ENCODE measurements around the gene CFAP157. TPM values are rescaled to one million over a fixed set of nuclear protein-coding genes. Genes with fewer than 3 reads are reported as not detected.

CFAP157 gene
- total RNA-seq, 1 donor from 2014 or later = not detected

GRCh38 chr9:127715470-127716337 is 8.9 kb downstream of the CFAP157 start, which contains the start of the genes PTRH1 and TTC16:
TSS of gene PTRH1 (minus strand) at chr9:127715663. CDS start at chr9:127715639, 24 bp downstream.
TSS of gene TTC16 (plus strand) at chr9:127716079. CDS start at chr9:127716146, 67 bp downstream.
- ATAC-seq (ENCODE audit: low read depth) = peak; percentile 96
- Mint-ChIP-seq H3K36me3 (ENCODE audit: low read depth) (peaks cover 3% of the 10 kb centered on the region), H3K4me3 (peak within 1 kb of the TSS; percentile 100), H3K27me3 (no peaks in the 10 kb centered on the region), H3K27ac (peak within 1 kb of the TSS; percentile 92), H3K4me1 (peaks cover 21% of the 10 kb centered on the region), H3K9me3 (no peaks in the 10 kb centered on the region)
- intact Hi-C loops (cut with micrococcal nuclease) = loop anchor here (1.0 to 2.0 kb wide), 7 partner anchors 16 to 265 kb away; partner anchors contain the start of genes LRSAM1, RPL12, ST6GALNAC4 and STXBP1
- peak; percentile 97 for DNase-seq
- TF ChIP-seq CTCF (IDR thresholded peaks at IDR 0.05) = no peak
- ChIA-PET POLR2A (interaction anchor here (0.6 to 1.4 kb wide), 12 partner anchors 9 to 356 kb away, joined by 3 to 13 read pairs (median 3); partner anchors contain the start of genes CFAP157, LRSAM1, RPL12 and SH2D3C), CTCF (interaction anchor here (1.1 to 2.0 kb wide), 2 partner anchors 19 to 154 kb away, joined by 5 to 9 read pairs; partner anchors contain the start of gene TOR2A)

GRCh38 chr9:127716412-127716811 is 9.6 kb downstream of the CFAP157 start:
- Mint-ChIP-seq H3K36me3 (ENCODE audit: low read depth) (peaks cover 3% of the 10 kb centered on the region), H3K27ac (peak overlapping the region; percentile 92), H3K4me1 (peaks cover 15% of the 10 kb centered on the region), H3K4me3 (peak overlapping the region; percentile 100), H3K27me3 (no peaks in the 10 kb centered on the region), H3K9me3 (no peaks in the 10 kb centered on the region)
- DNase-seq = no peak
- intact Hi-C loops (cut with micrococcal nuclease) = no loop called here
- ChIA-PET POLR2A (interaction anchor here (0.6 to 1.3 kb wide), 5 partner anchors 19 to 201 kb away, joined by 3 to 13 read pairs (median 5); partner anchors contain the start of genes SH2D3C, ST6GALNAC4 and TOR2A), CTCF (interaction anchor here (0.5 to 2.0 kb wide), 3 partner anchors 18 to 153 kb away, joined by 3 to 9 read pairs (median 5); partner anchors contain the start of gene TOR2A)
- TF ChIP-seq CTCF (IDR thresholded peaks at IDR 0.05) = no peak
- ATAC-seq (ENCODE audit: low read depth) = no peak

- H3K27me3 Mint-ChIP-seq = no peaks in the 10 kb centered on the region
- no peak overlapping the region for H3K4me3 Mint-ChIP-seq
- TF ChIP-seq CTCF (IDR thresholded peaks at IDR 0.05) = no peak
- H3K9me3 Mint-ChIP-seq = no peaks in the 10 kb centered on the region
- POLR2A ChIA-PET = no interaction called here
- intact Hi-C loops (cut with micrococcal nuclease) = no loop called here
- H3K4me1 Mint-ChIP-seq = peaks cover 15% of the 10 kb centered on the region
- peaks cover 3% of the 10 kb centered on the region for H3K36me3 Mint-ChIP-seq (ENCODE audit: low read depth)
- no peak for DNase-seq
- ATAC-seq (ENCODE audit: low read depth) = no peak
- CTCF ChIA-PET = interaction anchor here (0.7 kb wide), 1 partner anchor 438 kb away, joined by 3 read pairs; no protein-coding TSS in a partner anchor
- H3K27ac Mint-ChIP-seq = no peak overlapping the region
These were observed 11.0 kb downstream of the CFAP157 start for GRCh38 chr9:127717766-127718165.

GRCh38 chr9:127720031-127720864 is 13.5 kb downstream of the CFAP157 start:
- Mint-ChIP-seq H3K27ac (no peak overlapping the region), H3K36me3 (ENCODE audit: low read depth) (peaks cover 3% of the 10 kb centered on the region), H3K4me3 (no peak overlapping the region), H3K27me3 (peaks cover 5% of the 10 kb centered on the region), H3K4me1 (peaks cover 11% of the 10 kb centered on the region), H3K9me3 (no peaks in the 10 kb centered on the region)
- intact Hi-C loops (cut with micrococcal nuclease) = no loop called here
- no peak for TF ChIP-seq CTCF (IDR thresholded peaks at IDR 0.05)
- ChIA-PET CTCF (no interaction called here), POLR2A (no interaction called here)
- ATAC-seq (ENCODE audit: low read depth) (no peak), DNase-seq (no peak)

All from activated B cell treated with CpG ODN at 0.5 μM for 24 hours (primary cell).